ENCODE data around the gene TRPM3. TPM values are rescaled to one million over a fixed set of nuclear protein-coding genes. Genes with fewer than 3 reads are reported as not detected.
"Not testable (repeated sequence)": the region's sequence is repeated elsewhere in the genome, so short reads cannot be mapped to it uniquely, and the experiment has no call there.

The TRPM3 gene
- total and polyA plus RNA-seq, 5 donors: 0.38 to 2.2 (median 1.2) TPM

DNA sequence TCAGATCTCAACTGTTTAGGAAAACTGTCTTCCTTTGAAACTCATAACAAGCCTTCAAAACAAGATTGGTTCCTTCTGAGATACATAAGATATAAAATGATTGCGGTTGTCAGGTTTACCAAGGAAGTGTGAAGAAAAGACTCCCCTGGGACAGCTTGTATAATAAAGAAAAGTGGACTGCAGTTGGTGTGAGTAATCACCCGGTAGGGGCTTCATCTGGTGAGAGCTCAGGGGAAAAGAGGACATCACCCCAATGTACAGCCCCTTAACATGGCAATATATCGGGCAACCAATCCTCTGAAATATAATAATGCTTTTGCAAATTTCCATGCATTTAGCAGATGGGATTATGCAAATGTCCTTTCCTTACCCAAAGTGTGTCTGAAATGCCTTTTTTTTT lies 490.4 kb downstream of the TRPM3 start:
- Histone ChIP-seq H3K4me3 (ENCODE audit: low read length) (no peak overlapping the region), H3K9me3 (ENCODE audit: control insufficient read depth, low read length) (no peaks in the 10 kb centered on the region), H3K27ac (ENCODE audit: low read length) (no peak overlapping the region), H3K4me1 (ENCODE audit: control insufficient read depth, insufficient read depth, low read length) (no peaks in the 10 kb centered on the region), H3K27me3 (ENCODE audit: control insufficient read depth, insufficient read depth) (no peaks in the 10 kb centered on the region)
- DNase-seq (no peak), ATAC-seq (no peak)
- WGBS: 84% methylated on average over 3 of the region's 3 CpGs
- intact Hi-C loops (cut with DNase I): no loop called here

DNA sequence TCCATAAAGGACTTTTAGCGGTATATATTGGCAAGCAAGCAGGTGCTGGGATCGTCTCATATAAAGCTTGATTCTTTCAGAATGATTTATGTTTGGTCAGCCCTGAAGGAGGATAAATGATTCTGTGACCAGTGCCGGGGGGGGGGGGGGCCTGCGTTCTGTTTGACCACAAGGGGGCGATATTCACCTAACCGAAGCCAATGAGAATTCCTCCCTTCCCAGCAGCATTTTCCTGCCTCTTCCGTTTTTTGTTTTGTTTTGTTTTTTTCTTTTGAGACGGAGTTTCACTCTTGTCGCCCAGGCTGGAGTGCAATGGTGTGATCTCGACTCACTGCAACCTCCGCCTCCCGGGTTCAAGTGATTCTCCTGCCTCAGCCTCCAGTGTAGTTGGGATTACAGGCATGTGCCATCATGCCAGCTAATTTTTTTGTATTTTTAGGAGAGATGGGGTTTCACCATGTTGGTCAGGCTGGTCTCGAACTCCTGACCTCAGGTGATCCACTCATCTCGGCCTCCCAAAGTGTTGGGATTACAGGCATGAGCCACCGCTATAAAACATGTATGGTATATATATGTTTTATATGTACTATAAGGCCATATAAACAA lies 492.2 kb downstream of the TRPM3 start:
- H3K9me3 ChIP-seq (ENCODE audit: control insufficient read depth, low read length); H3K4me1 ChIP-seq (ENCODE audit: control insufficient read depth, insufficient read depth, low read length); H3K27ac ChIP-seq (ENCODE audit: low read length); H3K4me3 ChIP-seq (ENCODE audit: low read length); H3K27me3 ChIP-seq (ENCODE audit: control insufficient read depth, insufficient read depth); intact Hi-C loops (cut with DNase I); DNase-seq; ATAC-seq: not testable (repeated sequence)
- 62% methylated on average over 15 of the region's 15 CpGs for WGBS

DNA sequence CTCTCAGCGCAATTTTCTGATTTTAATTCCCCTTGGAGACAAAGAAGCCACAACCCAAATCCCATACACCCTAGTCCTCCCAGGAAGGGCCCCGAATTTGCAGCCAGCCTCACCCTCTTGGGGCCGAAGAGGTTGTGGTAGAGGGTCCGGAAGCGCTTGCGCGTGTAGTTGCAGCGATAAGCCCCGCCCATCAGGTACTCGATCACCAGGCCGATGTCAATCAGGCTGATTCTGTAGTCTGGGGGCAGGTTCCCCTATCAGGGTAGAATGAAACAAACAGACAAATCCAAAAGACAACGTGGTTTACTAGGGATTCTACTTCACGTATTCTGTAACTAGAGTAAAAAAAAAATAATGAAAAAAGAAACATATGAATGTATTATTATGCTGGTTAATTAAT lies 496.3 kb downstream of the TRPM3 start:
- WGBS: 70% methylated on average over 13 of the region's 13 CpGs
- Histone ChIP-seq H3K4me3 (ENCODE audit: low read length) (no peak overlapping the region), H3K4me1 (ENCODE audit: control insufficient read depth, insufficient read depth, low read length) (no peaks in the 10 kb centered on the region), H3K27ac (ENCODE audit: low read length) (no peak overlapping the region), H3K9me3 (ENCODE audit: control insufficient read depth, low read length) (no peaks in the 10 kb centered on the region), H3K27me3 (ENCODE audit: control insufficient read depth, insufficient read depth) (no peaks in the 10 kb centered on the region)
- intact Hi-C loops (cut with DNase I): no loop called here
- no peak for DNase-seq
- ATAC-seq: no peak

DNA sequence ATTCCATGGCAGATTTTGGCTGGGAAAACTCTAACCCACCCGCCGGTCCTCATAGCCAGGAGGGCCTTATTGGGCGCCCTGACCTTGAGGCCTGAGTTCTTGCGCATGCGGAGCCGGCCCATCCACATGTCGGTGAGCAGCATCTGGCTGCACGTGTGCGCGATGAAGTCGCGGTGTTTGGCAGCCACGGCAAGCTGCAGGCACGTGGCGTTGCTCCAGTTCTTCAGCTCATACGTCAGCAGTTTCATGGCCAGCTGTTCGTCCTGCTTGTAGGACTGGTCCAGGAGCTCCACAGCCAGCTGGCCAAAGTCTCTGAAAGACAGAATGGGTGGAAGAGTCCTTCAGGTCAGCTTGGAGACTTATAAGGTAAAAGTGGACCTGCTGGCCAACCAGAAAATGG lies 502.6 kb downstream of the TRPM3 start:
- Histone ChIP-seq H3K27me3 (ENCODE audit: control insufficient read depth, insufficient read depth) (no peaks in the 10 kb centered on the region), H3K9me3 (ENCODE audit: control insufficient read depth, low read length) (no peaks in the 10 kb centered on the region), H3K27ac (ENCODE audit: low read length) (no peak overlapping the region), H3K4me3 (ENCODE audit: low read length) (no peak overlapping the region), H3K4me1 (ENCODE audit: control insufficient read depth, insufficient read depth, low read length) (peaks cover 6% of the 10 kb centered on the region)
- peak; percentile 62 to 65 for ATAC-seq
- DNase-seq: peak; percentile 77 to 90 (median 87)
- 70% methylated on average over 17 of the region's 17 CpGs for WGBS
- intact Hi-C loops (cut with DNase I): no loop called here

DNA sequence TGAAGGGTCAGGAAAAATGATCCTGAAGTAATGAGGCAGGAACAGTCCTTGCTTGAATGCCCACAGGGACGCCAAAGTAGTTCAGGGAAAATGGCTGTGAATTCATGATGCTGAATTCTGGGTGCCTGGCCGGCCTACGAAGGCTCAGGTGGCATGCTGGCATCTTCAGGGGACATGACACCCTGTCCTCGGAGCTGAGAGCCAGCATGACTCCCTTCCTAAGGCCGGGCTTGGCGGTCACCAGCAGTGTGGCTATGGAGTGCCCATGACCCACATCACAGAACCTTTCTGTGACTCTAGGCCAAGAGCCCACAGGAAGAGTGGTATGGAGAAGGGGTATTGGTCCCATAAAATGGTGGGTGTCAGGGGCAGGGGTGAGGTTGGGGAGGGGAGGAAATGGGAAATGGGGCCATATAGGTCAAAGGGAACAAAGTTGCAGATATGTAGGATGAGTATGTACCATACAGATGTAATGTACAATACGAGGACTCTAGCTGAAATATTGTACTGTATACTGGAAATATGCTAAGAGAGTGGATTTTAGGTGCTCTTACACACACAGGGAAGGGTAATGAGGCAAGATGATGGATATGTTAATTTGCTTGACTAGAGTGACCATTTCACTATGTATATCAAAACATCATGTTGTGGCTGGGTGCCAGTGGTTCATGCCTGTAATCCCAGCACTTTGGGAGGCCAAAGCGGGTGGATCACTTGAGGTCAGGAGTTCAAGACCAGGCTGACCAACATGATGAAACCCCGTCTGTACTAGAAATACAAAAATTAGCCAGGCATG lies 504.2 kb downstream of the TRPM3 start:
- Histone ChIP-seq H3K4me1 (ENCODE audit: control insufficient read depth, insufficient read depth, low read length) (peaks cover 8% of the 10 kb centered on the region), H3K4me3 (ENCODE audit: low read length) (no peak overlapping the region), H3K27ac (ENCODE audit: low read length) (no peak overlapping the region), H3K9me3 (ENCODE audit: control insufficient read depth, low read length) (no peaks in the 10 kb centered on the region), H3K27me3 (ENCODE audit: control insufficient read depth, insufficient read depth) (no peaks in the 10 kb centered on the region)
- intact Hi-C loops (cut with DNase I): no loop called here
- WGBS: 91% methylated on average over 9 of the region's 9 CpGs
- ATAC-seq: no peak
- no peak for DNase-seq

DNA sequence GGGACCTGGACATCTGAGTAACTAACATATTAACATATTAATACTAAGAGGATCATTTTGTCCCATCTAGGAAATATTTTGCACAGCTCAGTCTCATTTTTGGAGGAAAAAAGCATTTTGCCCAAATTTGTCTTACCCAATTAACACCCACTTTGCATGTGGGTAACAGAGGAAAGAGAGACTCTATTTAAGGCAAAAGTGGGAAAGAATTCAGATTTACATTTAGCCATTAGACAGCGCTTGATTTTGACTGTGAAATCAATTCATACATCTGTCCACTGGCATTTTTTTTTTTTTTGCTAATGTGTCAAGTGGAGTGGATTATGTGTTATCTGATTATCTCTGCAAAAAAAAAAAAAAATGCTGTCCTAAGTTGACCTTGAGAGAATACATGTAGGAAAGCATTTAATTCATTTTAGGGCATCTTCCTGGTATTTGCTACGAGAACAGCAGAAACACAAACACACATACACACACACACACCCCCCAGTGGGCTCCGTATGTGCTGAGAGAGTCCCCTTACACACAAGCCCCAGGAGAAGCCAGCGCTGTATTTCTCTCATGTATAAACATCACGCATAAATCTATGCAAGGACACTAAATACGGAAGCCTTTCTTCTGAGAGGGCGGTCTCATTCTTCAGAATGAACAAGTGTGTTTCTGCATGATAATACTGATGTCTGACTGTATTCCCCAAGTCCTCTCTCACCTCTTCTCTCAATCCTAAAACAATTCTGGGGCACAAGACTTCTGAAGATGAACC lies 505.0 kb downstream of the TRPM3 start:
- Histone ChIP-seq H3K9me3 (ENCODE audit: control insufficient read depth, low read length) (no peaks in the 10 kb centered on the region), H3K4me3 (ENCODE audit: low read length) (no peak overlapping the region), H3K27me3 (ENCODE audit: control insufficient read depth, insufficient read depth) (no peaks in the 10 kb centered on the region), H3K4me1 (ENCODE audit: control insufficient read depth, insufficient read depth, low read length) (peaks cover 8% of the 10 kb centered on the region), H3K27ac (ENCODE audit: low read length) (no peak overlapping the region)
- DNase-seq (no peak), ATAC-seq (no peak)
- 87% methylated on average over 7 of the region's 7 CpGs for WGBS
- intact Hi-C loops (cut with DNase I): no loop called here

DNA sequence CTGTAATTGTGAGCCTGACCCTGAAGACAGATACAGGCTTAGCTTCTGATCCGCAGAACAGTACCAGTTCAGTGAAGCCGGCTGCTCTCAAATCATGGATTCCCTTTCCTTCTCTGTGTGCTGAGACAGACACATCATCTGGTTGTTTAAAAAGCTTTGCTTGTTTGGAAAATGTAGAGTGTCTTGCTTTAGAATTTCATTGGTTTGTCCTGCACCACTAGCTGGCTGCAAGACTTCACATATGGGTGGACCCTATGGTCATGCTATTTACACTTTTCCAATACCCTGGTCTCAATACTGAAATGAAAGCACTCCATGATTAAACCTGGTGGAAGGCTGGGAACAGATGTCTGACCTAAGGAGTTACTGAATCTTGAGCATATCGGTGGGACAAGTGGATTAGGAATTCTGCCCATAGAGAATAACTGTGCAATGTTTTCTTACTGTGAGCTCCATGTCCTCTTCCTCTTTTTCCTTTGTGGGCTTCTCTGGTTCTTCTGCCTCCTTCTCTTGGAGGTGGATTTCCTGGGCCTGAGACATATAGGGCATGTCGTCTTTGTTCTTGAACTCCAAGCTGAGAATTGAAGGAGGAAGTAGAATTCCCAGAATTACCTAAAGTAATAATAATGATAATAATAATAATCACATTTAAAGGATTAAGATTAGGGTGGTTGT lies 505.8 kb downstream of the TRPM3 start:
- peak in 1 of 2 donors; percentile 4 for ATAC-seq
- peaks cover 8% of the 10 kb centered on the region for H3K4me1 ChIP-seq (ENCODE audit: control insufficient read depth, insufficient read depth, low read length)
- 43% methylated on average over 4 of the region's 4 CpGs for WGBS
- no peak overlapping the region for H3K4me3 ChIP-seq (ENCODE audit: low read length)
- intact Hi-C loops (cut with DNase I): no loop called here
- no peaks in the 10 kb centered on the region for H3K27me3 ChIP-seq (ENCODE audit: control insufficient read depth, insufficient read depth)
- peak overlapping the region; percentile 72 for H3K27ac ChIP-seq (ENCODE audit: low read length)
- H3K9me3 ChIP-seq (ENCODE audit: control insufficient read depth, low read length): no peaks in the 10 kb centered on the region
- no peak for DNase-seq

DNA sequence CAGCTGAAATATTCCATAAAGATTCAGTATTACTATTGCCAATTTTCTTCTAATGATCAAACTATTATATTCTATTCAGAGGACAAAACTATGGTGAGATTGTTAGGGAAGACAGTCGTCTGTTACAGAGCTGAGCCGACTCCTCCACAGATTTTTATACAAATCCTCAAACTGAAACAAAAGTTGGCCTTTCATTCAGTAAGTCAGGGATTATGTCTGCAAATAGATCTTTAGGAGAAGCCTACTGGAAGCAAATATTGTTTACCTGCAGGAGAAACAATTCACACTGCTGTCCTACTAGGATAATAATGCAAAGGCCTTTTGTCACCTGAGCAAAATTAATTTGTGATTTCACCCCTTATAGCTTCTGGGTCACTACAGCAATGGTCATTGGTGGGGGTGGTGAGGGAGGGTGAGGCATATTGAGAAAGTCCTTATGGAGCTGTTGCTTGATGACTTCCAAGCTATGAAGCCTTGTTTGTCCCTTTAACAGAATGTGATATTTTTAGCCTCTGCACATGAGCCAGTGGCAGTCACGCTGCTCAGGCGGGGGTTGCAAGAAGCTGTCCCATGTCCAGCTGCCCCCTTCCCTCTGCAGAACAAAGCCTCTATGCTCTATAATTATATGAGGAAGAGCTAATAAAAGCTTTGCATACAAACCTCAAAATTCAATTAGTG lies 506.5 kb downstream of the TRPM3 start:
- Histone ChIP-seq H3K4me3 (ENCODE audit: low read length) (no peak overlapping the region), H3K27me3 (ENCODE audit: control insufficient read depth, insufficient read depth) (no peaks in the 10 kb centered on the region), H3K27ac (ENCODE audit: low read length) (peak overlapping the region; percentile 77), H3K4me1 (ENCODE audit: control insufficient read depth, insufficient read depth, low read length) (peaks cover 8% of the 10 kb centered on the region), H3K9me3 (ENCODE audit: control insufficient read depth, low read length) (no peaks in the 10 kb centered on the region)
- DNase-seq (peak in 2 of 3 donors; percentile 66 to 69), ATAC-seq (peak; percentile 66 to 68)
- intact Hi-C loops (cut with DNase I): no loop called here
- WGBS: 45% methylated on average over 4 of the region's 4 CpGs

DNA sequence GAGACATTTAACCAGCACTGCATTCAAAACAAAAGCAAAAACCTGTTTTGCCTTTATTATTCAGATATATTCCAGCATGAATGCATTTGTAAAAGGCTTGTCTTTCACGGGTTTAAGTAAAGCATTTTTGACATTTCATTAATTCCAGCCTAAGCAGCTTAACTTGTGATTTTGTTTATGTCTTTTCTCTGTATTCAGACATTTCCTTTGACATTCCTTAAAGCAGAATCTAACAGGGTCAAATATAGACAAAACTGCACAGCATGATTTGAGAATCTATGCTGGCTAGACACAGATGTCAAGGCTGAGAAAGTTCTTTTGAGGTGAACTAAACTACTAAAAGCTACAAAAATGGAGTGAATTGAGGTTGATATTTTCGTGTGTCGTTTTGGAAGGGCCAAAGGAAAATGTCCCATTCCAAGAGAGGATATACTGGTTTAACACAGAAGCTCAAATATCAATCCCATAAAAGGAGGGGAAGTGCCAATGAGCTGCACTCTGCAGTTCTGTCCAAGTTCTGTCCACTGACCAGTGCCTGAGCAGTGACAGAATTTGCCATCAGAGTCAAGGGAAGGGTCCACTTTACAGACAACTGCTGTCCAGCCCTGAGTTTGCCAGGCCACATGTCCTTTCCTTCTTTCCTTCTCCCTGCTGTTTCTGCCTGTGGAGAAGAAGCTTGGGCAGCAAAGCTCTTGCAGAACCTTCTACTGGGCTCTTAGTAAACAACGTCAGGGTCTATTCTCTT lies 508.2 kb downstream of the TRPM3 start:
- no peak for ATAC-seq
- H3K4me3 ChIP-seq (ENCODE audit: low read length): no peak overlapping the region
- H3K27ac ChIP-seq (ENCODE audit: low read length): peak overlapping the region; percentile 56
- 70% methylated on average over 4 of the region's 4 CpGs for WGBS
- H3K9me3 ChIP-seq (ENCODE audit: control insufficient read depth, low read length): no peaks in the 10 kb centered on the region
- peaks cover 12% of the 10 kb centered on the region for H3K4me1 ChIP-seq (ENCODE audit: control insufficient read depth, insufficient read depth, low read length)
- intact Hi-C loops (cut with DNase I): no loop called here
- no peak for DNase-seq
- no peaks in the 10 kb centered on the region for H3K27me3 ChIP-seq (ENCODE audit: control insufficient read depth, insufficient read depth)

DNA sequence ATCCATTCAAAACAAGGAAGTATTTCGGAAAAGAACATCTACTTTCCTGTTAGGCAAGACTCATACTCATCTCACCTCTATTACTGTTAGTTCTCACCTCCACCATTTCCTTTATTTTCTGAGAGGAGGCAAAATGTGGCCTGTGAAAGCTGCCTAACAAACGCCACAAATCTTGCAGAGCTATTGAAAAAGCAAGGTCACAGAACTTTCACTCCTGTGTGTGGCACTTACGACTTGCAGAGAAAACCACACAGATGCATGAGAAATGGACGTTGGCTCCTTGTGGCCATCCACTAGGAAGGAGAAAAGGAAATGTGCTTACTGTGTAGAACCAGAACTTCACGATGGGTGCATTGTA lies 511.2 kb downstream of the TRPM3 start:
- Histone ChIP-seq H3K9me3 (ENCODE audit: control insufficient read depth, low read length) (no peaks in the 10 kb centered on the region), H3K4me3 (ENCODE audit: low read length) (no peak overlapping the region), H3K4me1 (ENCODE audit: control insufficient read depth, insufficient read depth, low read length) (peaks cover 11% of the 10 kb centered on the region), H3K27ac (ENCODE audit: low read length) (no peak overlapping the region), H3K27me3 (ENCODE audit: control insufficient read depth, insufficient read depth) (no peaks in the 10 kb centered on the region)
- intact Hi-C loops (cut with DNase I): no loop called here
- ATAC-seq: no peak
- 85% methylated on average over 5 of the region's 5 CpGs for WGBS
- no peak for DNase-seq

Data from right cardiac atrium (tissue), 5 donors.